C4-2B (cell line): ENCODE results near the gene TUBGCP3.

Experiments used
- CTCF ChIP-seq: fragments of 450-650 bp; conservative IDR thresholded peaks from 2 replicates; pipeline ENCODE4 v1.5.1; 2017; ENCODE audit warnings: mild to moderate bottlenecking
- ZFX ChIP-seq: fragments of 450-650 bp; IDR thresholded peaks from 2 replicates; pipeline ENCODE4 v1.6.1; 2017

GRCh38 chr13:112556600-112556999 is 31.4 kb downstream of the TUBGCP3 start:
- TF ChIP-seq CTCF (no peak), ZFX (no peak)
